Measurements from ENCODE around the gene MGARP. TPM values are rescaled to one million over a fixed set of nuclear protein-coding genes. Genes with fewer than 3 reads are reported as not detected.

Gene MGARP
- polyA plus RNA-seq, 1 donor from 2014 or later = 1.3 TPM

- Histone ChIP-seq H3K27me3 (ENCODE audit: insufficient read depth, low read depth, low read length) (no peaks in the 10 kb centered on the region), H2AFZ (ENCODE audit: low read depth, low read length) (no peak overlapping the region), H3K27ac (ENCODE audit: low read length) (no peak overlapping the region), H3K4me2 (ENCODE audit: low read length) (no peak overlapping the region), H3K9me2 (ENCODE audit: insufficient read depth, low read length) (no peaks in the 10 kb centered on the region), H4K20me1 (ENCODE audit: insufficient read depth) (no peaks in the 10 kb centered on the region), H3K36me3 (ENCODE audit: insufficient read depth, low read length) (no peaks in the 10 kb centered on the region), H3F3A (ENCODE audit: insufficient read depth, low read length, poor library complexity, severe bottlenecking) (no peaks in the 10 kb centered on the region), H3K9me3 (ENCODE audit: low read length) (no peaks in the 10 kb centered on the region), H3K79me2 (replicated peaks; ENCODE audit: insufficient read depth, low read length) (no peaks in the 10 kb centered on the region), H3K4me3 (ENCODE audit: low read length) (no peak overlapping the region), H3K9ac (ENCODE audit: low read length) (no peak overlapping the region)
- TF ChIP-seq MXI1 (conservative IDR thresholded peaks at IDR 0.05; ENCODE audit: poor library complexity, severe bottlenecking) (no peak), TAF1 (IDR thresholded peaks at IDR 0.05; ENCODE audit: low read depth) (no peak), POLR2AphosphoS5 (IDR thresholded peaks at IDR 0.05) (no peak), SMC3 (conservative IDR thresholded peaks at IDR 0.05; ENCODE audit: poor library complexity) (no peak), REST (IDR thresholded peaks at IDR 0.05; ENCODE audit: borderline replicate concordance) (no peak), EP300 (conservative IDR thresholded peaks at IDR 0.05; ENCODE audit: poor library complexity, severe bottlenecking) (no peak), EZH2 (IDR thresholded peaks at IDR 0.05; ENCODE audit: borderline replicate concordance, insufficient read depth, low read length, poor library complexity, severe bottlenecking) (no peak), CTCF (IDR thresholded peaks at IDR 0.05; ENCODE audit: poor library complexity, severe bottlenecking) (no peak), RAD21 (conservative IDR thresholded peaks at IDR 0.05) (no peak)
Observed at GRCh38 chr4:139239127-139239772, 40.8 kb downstream of the MGARP start.

- Histone ChIP-seq H3K36me3 (ENCODE audit: insufficient read depth, low read length) (no peaks in the 10 kb centered on the region), H3K79me2 (replicated peaks; ENCODE audit: insufficient read depth, low read length) (no peaks in the 10 kb centered on the region), H3K4me3 (ENCODE audit: low read length) (no peak overlapping the region), H3F3A (ENCODE audit: insufficient read depth, low read length, poor library complexity, severe bottlenecking) (no peaks in the 10 kb centered on the region), H2AFZ (ENCODE audit: low read depth, low read length) (no peak overlapping the region), H4K20me1 (ENCODE audit: insufficient read depth) (no peaks in the 10 kb centered on the region), H3K4me2 (ENCODE audit: low read length) (no peak overlapping the region), H3K27ac (ENCODE audit: low read length) (no peak overlapping the region), H3K9ac (ENCODE audit: low read length) (no peak overlapping the region), H3K9me3 (ENCODE audit: low read length) (no peaks in the 10 kb centered on the region), H3K9me2 (ENCODE audit: insufficient read depth, low read length) (no peaks in the 10 kb centered on the region), H3K27me3 (ENCODE audit: insufficient read depth, low read depth, low read length) (no peaks in the 10 kb centered on the region)
- TF ChIP-seq CTCF (IDR thresholded peaks at IDR 0.05; ENCODE audit: poor library complexity, severe bottlenecking) = no peak
- no peak for TF ChIP-seq TAF1 (IDR thresholded peaks at IDR 0.05; ENCODE audit: low read depth)
- TF ChIP-seq MXI1 (conservative IDR thresholded peaks at IDR 0.05; ENCODE audit: poor library complexity, severe bottlenecking) = no peak
- TF ChIP-seq RAD21 (conservative IDR thresholded peaks at IDR 0.05) = no peak
- no peak for TF ChIP-seq EP300 (conservative IDR thresholded peaks at IDR 0.05; ENCODE audit: poor library complexity, severe bottlenecking)
Observed at GRCh38 chr4:139234253-139234652, 45.8 kb downstream of the MGARP start.
